IMR-90 (cell line): ENCODE results near the gene COTL1. TPM values are rescaled to one million over a fixed set of nuclear protein-coding genes. Genes with fewer than 3 reads are reported as not detected.

Experiments used
- ATAC-seq: fragments of 200-7000 bp; cut with Tn5 transposase; 2 replicates; pipeline ENCODE4 v1.9.1; 2020; ENCODE audit warnings: low read depth, mild to moderate bottlenecking, moderate library complexity
- BruUV-seq: library from RNA; stranded (reverse); fragments of 400-500 nt; replicated peaks from 2 replicates; lab custom pipeline; 2021; lab: Mats Ljungman, UMichigan
- CTCF ChIA-PET: fragments of 300-600 bp; formaldehyde crosslinking; extraction: SDS; loops from one replicate; lab custom pipeline; 2021; ENCODE audit warnings: antibody characterized with exemption; lab: Yijun Ruan, JAX
- POLR2A ChIA-PET: fragments of 300-600 bp; sonication (Branson Sonifier 250); formaldehyde crosslinking; loops from one replicate; lab custom pipeline; 2022; ENCODE audit warnings: antibody characterized with exemption; ENCODE audit not compliant: unreplicated experiment; lab: Charles Lee
- DNase-seq: peaks from one replicate; pipeline ENCODE4 v3.0.0; 2013
- H2AFZ ChIP-seq: replicated peaks from 2 replicates; pipeline ENCODE3; 2013; ENCODE audit warnings: low read length, mild to moderate bottlenecking; ENCODE audit not compliant: poor library complexity
- H2AK5ac ChIP-seq: 2 replicates; pipeline ENCODE4 v1.6.1; 2013; ENCODE audit warnings: low read depth, low read length, inconsistent platforms
- H2AK9ac ChIP-seq: replicated peaks from 2 replicates; pipeline ENCODE3; 2013; ENCODE audit warnings: mild to moderate bottlenecking, low read depth, low read length, moderate library complexity; ENCODE audit not compliant: poor library complexity
- H2BK120ac ChIP-seq: 2 replicates; pipeline ENCODE4 v1.6.1; 2013; ENCODE audit warnings: low read depth, low read length, inconsistent platforms
- H2BK15ac ChIP-seq: 3 replicates; pipeline ENCODE4 v1.6.1; 2013; ENCODE audit warnings: low read depth, low read length, inconsistent platforms
- H2BK20ac ChIP-seq: 2 replicates; pipeline ENCODE4 v1.6.1; 2013; ENCODE audit warnings: low read depth, mild to moderate bottlenecking, inconsistent platforms, low read length, moderate library complexity
- H2BK5ac ChIP-seq: 2 replicates; pipeline ENCODE4 v1.6.1; 2013; ENCODE audit warnings: mild to moderate bottlenecking, low read depth, low read length, inconsistent platforms; ENCODE audit not compliant: poor library complexity, severe bottlenecking
- H3K14ac ChIP-seq: replicated peaks from 2 replicates; pipeline ENCODE4 v1.6.1; 2013; ENCODE audit warnings: low read depth, low read length, inconsistent platforms
- H3K18ac ChIP-seq: 2 replicates; pipeline ENCODE4 v1.6.1; 2013; ENCODE audit warnings: low read depth, low read length, control low read depth
- H3K23ac ChIP-seq: 2 replicates; pipeline ENCODE4 v1.6.1; 2013; ENCODE audit warnings: low read depth, low read length, inconsistent platforms
- H3K27ac ChIP-seq: 2 replicates; pipeline ENCODE4 v1.5.1; 2013; ENCODE audit warnings: mild to moderate bottlenecking, control low read depth, low read length; ENCODE audit not compliant: insufficient read depth
- H3K27me3 ChIP-seq: 2 replicates; pipeline ENCODE4 v1.6.1; 2013; ENCODE audit warnings: low read length; ENCODE audit not compliant: control insufficient read depth, insufficient read depth
- H3K36me3 ChIP-seq: 2 replicates; pipeline ENCODE4 v1.6.1; 2013; ENCODE audit warnings: low read length, mixed read lengths; ENCODE audit not compliant: control insufficient read depth, insufficient read depth
- H3K4ac ChIP-seq: 2 replicates; pipeline ENCODE4 v1.6.1; 2013; ENCODE audit warnings: low read depth, low read length, inconsistent platforms
- H3K4me1 ChIP-seq: 2 replicates; pipeline ENCODE4 v1.6.1; 2013; ENCODE audit warnings: low read length, mixed read lengths; ENCODE audit not compliant: control insufficient read depth, insufficient read depth
- H3K4me2 ChIP-seq: 2 replicates; pipeline ENCODE4 v1.6.1; 2013; ENCODE audit warnings: low read depth, mild to moderate bottlenecking, control low read depth, low read length, moderate library complexity
- H3K4me3 ChIP-seq: 2 replicates; pipeline ENCODE4 v1.5.1; 2013; ENCODE audit warnings: low read depth, mild to moderate bottlenecking, control low read depth, low read length, moderate library complexity; ENCODE audit not compliant: insufficient read depth
- H3K56ac ChIP-seq: 2 replicates; pipeline ENCODE4 v1.6.1; 2013; ENCODE audit warnings: low read length, inconsistent platforms; ENCODE audit not compliant: insufficient read depth; ENCODE audit errors: extremely low read depth
- H3K79me1 ChIP-seq, 2 experiments: 2 replicates each; pipeline ENCODE4 v1.6.1; 2013; ENCODE audit warnings: low read length in 2 of 2, inconsistent platforms in 1 of 2, low read depth in 1 of 2
- H3K9ac ChIP-seq: 2 replicates; pipeline ENCODE4 v1.6.1; 2013; ENCODE audit warnings: low read depth, low read length, control low read depth
- H3K9me1 ChIP-seq: 2 replicates; pipeline ENCODE4 v1.6.1; 2013; ENCODE audit warnings: low read length, inconsistent platforms; ENCODE audit not compliant: insufficient read depth
- H3K9me3 ChIP-seq: 2 replicates; pipeline ENCODE4 v1.6.1; 2013; ENCODE audit warnings: low read length; ENCODE audit not compliant: control insufficient read depth, insufficient read depth
- H4K20me1 ChIP-seq: 2 replicates; pipeline ENCODE4 v1.6.1; 2013; ENCODE audit warnings: low read length, inconsistent platforms; ENCODE audit not compliant: insufficient read depth
- H4K5ac ChIP-seq: 2 replicates; pipeline ENCODE4 v1.6.1; 2013; ENCODE audit warnings: mild to moderate bottlenecking, low read depth, low read length, control low read depth
- H4K8ac ChIP-seq, 2 experiments: 2 replicates each; pipeline ENCODE4 v1.6.1; 2013; ENCODE audit warnings: low read depth in 2 of 2, low read length in 2 of 2, control low read depth in 1 of 2, inconsistent platforms in 1 of 2
- H4K91ac ChIP-seq: 2 replicates; pipeline ENCODE4 v1.6.1; 2013; ENCODE audit warnings: low read depth, low read length, inconsistent platforms; ENCODE audit not compliant: insufficient read depth
- RFX5 ChIP-seq: IDR thresholded peaks from 2 replicates; pipeline ENCODE4 v1.8.0; 2012; ENCODE audit warnings: low read depth, mild to moderate bottlenecking, low read length, moderate library complexity
- WGBS, 2 experiments: methylation state at CpG; one replicate each; pipeline versions ENCODE4 v1.1.5 to v1.1.7; 2013; ENCODE audit warnings: missing lambda C conversion rate in 2 of 2; ENCODE audit not compliant: insufficient read length in 1 of 2; ENCODE audit errors: extremely low coverage in 2 of 2; 5-methylcytosine and 5-hydroxymethylcytosine counted together
- dilution Hi-C: fragments of 300-500 bp; cut with HindIII; formaldehyde crosslinking; loops from one replicate; pipeline ENCODE4 v1.14.3; 2018; ENCODE audit warnings: low sequenced_read_pairs; ENCODE audit not compliant: unreplicated experiment
- in situ Hi-C: fragments of 300-500 bp; cut with MboI; formaldehyde crosslinking; loops from 3 replicates; pipeline ENCODE4 v1.14.3; 2019; ENCODE audit warnings: low sequenced_read_pairs, inconsistent platforms, mixed read lengths
- intact Hi-C: fragments of 100-400 bp; cut with micrococcal nuclease; formaldehyde crosslinking; loops from 2 replicates; pipeline ENCODE4 v1.10.0; 2022
- polyA plus RNA-seq, 3 experiments: library from polyadenylated mRNA; depleted of rRNA; stranded (reverse); fragments of >200 nt; gene quantifications; 2 replicates each; pipeline ENCODE4 v1.2.3, GENCODE V29; 2012; ENCODE audit warnings: low replicate concordance in 1 of 3
- total RNA-seq: library from RNA; depleted of rRNA; stranded (reverse); fragments of >200 nt; gene quantifications from 2 replicates; pipeline ENCODE4 v1.2.3, GENCODE V29; 2012

The COTL1 gene
- total and polyA plus RNA-seq, 2 of the 4 experiments (the other 2 are of a cell fraction) = 144 to 258 TPM

DNA sequence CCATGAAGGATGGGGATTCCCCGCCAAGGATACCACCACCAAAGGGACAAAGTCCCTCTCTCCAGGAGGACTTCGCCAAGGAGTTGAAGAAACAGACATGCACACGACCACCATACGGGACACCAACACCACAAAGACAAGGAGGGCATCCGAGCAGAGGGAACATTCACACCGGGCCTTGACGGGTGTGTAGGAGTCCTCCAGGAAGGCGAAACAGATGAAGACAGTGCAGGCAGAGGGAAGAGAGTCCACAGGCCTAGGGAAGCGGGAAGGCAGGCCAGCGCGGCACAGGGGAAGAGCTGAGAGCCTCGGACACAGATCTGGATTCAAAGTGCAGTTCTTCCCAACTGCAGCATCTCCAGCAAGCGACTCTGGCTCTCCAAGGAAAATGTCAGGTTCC, 10.8 kb downstream of the COTL1 start:
- intact Hi-C loops = no loop called here
- Histone ChIP-seq H3K14ac (no peak overlapping the region), H3K4me2 (no peak overlapping the region), H3K27me3 (no peaks in the 10 kb centered on the region), H2AK9ac (no peak overlapping the region), H3K4me3 (no peak overlapping the region), H3K79me1 (peaks cover 6 to 88% of the 10 kb centered on the region in 2 experiments; a peak in 3 of 4 replicates), H3K9ac (no peak overlapping the region), H2AK5ac (no peak overlapping the region), H2BK15ac (no peak overlapping the region), H2BK120ac (no peak overlapping the region), H3K23ac (no peak overlapping the region), H2BK5ac (no peak overlapping the region), H2AFZ (no peak overlapping the region), H3K4me1 (peaks cover 22% of the 10 kb centered on the region), H3K9me3 (peaks cover 4% of the 10 kb centered on the region; the same call in 1 of the 2 replicates), H3K27ac (no peak overlapping the region), H3K56ac (no peak overlapping the region), H4K8ac (no peak overlapping the region), H3K36me3 (peaks cover 23% of the 10 kb centered on the region), H4K20me1 (peaks cover 99% of the 10 kb centered on the region), H3K9me1 (peaks cover 28% of the 10 kb centered on the region), H3K4ac (no peak overlapping the region), H4K5ac (no peak overlapping the region), H4K91ac (no peak overlapping the region), H3K18ac (no peak overlapping the region), H2BK20ac (no peak overlapping the region)
- WGBS, 2 experiments = 98% methylated on average over 4 of the region's 13 CpGs; no CpG with 5 or more reads in 1 of the 2 experiments
- DNase-seq (no peak), ATAC-seq (no peak)
- in situ Hi-C loops = no loop called here
- TF ChIP-seq RFX5 = no peak
- POLR2A ChIA-PET = no interaction called here
- CTCF ChIA-PET = no interaction called here
- dilution Hi-C loops = no loop called here
- BruUV-seq = no TSS peak
